Type B pancreatic cell (in vitro differentiated cells): ENCODE results near the gene LDLRAD4. TPM values are rescaled to one million over a fixed set of nuclear protein-coding genes. Genes with fewer than 3 reads are reported as not detected.

Experiments
- DNase-seq: peaks from one replicate; pipeline ENCODE4 v3.0.0; 2021; ENCODE audit warnings: mixed read lengths; ENCODE audit not compliant: unreplicated experiment; ENCODE audit errors: extremely low spot score
- H3K27ac Mint-ChIP-seq: 2 replicates; pipeline ENCODE4 v1.8.0; 2021; ENCODE audit warnings: mild to moderate bottlenecking, mixed read lengths
- H3K27me3 Mint-ChIP-seq: 2 replicates; pipeline ENCODE4 v1.8.0; 2021; ENCODE audit warnings: mixed read lengths
- H3K36me3 Mint-ChIP-seq: 2 replicates; pipeline ENCODE4 v1.8.0; 2021; ENCODE audit warnings: mixed read lengths
- H3K4me1 Mint-ChIP-seq: one replicate; pipeline ENCODE4 v1.8.0; 2021; ENCODE audit warnings: mixed read lengths; ENCODE audit not compliant: unreplicated experiment
- H3K4me3 Mint-ChIP-seq: 2 replicates; pipeline ENCODE4 v1.8.0; 2021; ENCODE audit warnings: mild to moderate bottlenecking, mixed read lengths
- H3K9me3 Mint-ChIP-seq: 2 replicates; pipeline ENCODE4 v1.8.0; 2021; ENCODE audit warnings: mixed read lengths
- CTCF ChIP-seq: fragments of 200-600 bp; sonication (generic); conservative IDR thresholded peaks from 2 replicates; pipeline ENCODE4 v1.5.0; 2021; ENCODE audit warnings: antibody characterized with exemption, mild to moderate bottlenecking
- total RNA-seq: library from RNA; stranded (reverse); gene quantifications from 2 replicates; pipeline ENCODE4 v1.2.1, GENCODE V29; 2021; ENCODE audit warnings: low replicate concordance

LDLRAD4 gene
- total RNA-seq, 1 donor from 2014 or later = 2.4 TPM

- peaks cover 15% of the 10 kb centered on the region for H3K27me3 Mint-ChIP-seq
- no peak overlapping the region for H3K27ac Mint-ChIP-seq
- no peak for TF ChIP-seq CTCF
- no peak for DNase-seq
- H3K36me3 Mint-ChIP-seq = no peaks in the 10 kb centered on the region
- H3K4me3 Mint-ChIP-seq = no peak overlapping the region
- H3K9me3 Mint-ChIP-seq = no peaks in the 10 kb centered on the region
- H3K4me1 Mint-ChIP-seq = no peaks in the 10 kb centered on the region
Measured at GRCh38 chr18:13618760-13619438, 400.3 kb downstream of the LDLRAD4 start.

- H3K4me3 Mint-ChIP-seq = no peak overlapping the region
- H3K27me3 Mint-ChIP-seq = peaks cover 14% of the 10 kb centered on the region
- DNase-seq = no peak
- no peaks in the 10 kb centered on the region for H3K4me1 Mint-ChIP-seq
- no peak for TF ChIP-seq CTCF
- no peaks in the 10 kb centered on the region for H3K9me3 Mint-ChIP-seq
- no peak overlapping the region for H3K27ac Mint-ChIP-seq
- H3K36me3 Mint-ChIP-seq = no peaks in the 10 kb centered on the region
Measured at GRCh38 chr18:13619505-13620205, 401.1 kb downstream of the LDLRAD4 start.

GRCh38 chr18:13620206-13620672 is 401.7 kb downstream of the LDLRAD4 start:
- no peaks in the 10 kb centered on the region for H3K36me3 Mint-ChIP-seq

GRCh38 chr18:13620818-13621445 is 402.4 kb downstream of the LDLRAD4 start:
- no peaks in the 10 kb centered on the region for H3K4me1 Mint-ChIP-seq
- peaks cover 10% of the 10 kb centered on the region for H3K27me3 Mint-ChIP-seq
- no peak for TF ChIP-seq CTCF

More at GRCh38 chr18:13620206-13620672, 401.7 kb downstream of the LDLRAD4 start:
- no peaks in the 10 kb centered on the region for H3K4me1 Mint-ChIP-seq
- no peak overlapping the region for H3K4me3 Mint-ChIP-seq
- H3K27me3 Mint-ChIP-seq = peaks cover 12% of the 10 kb centered on the region
- no peaks in the 10 kb centered on the region for H3K9me3 Mint-ChIP-seq
- H3K27ac Mint-ChIP-seq = no peak overlapping the region
- TF ChIP-seq CTCF = no peak
- no peak for DNase-seq

GRCh38 chr18:13621446-13621849 is 402.9 kb downstream of the LDLRAD4 start:
- Mint-ChIP-seq H3K27me3 (peaks cover 15% of the 10 kb centered on the region), H3K4me3 (no peak overlapping the region), H3K36me3 (no peaks in the 10 kb centered on the region), H3K27ac (no peak overlapping the region), H3K9me3 (no peaks in the 10 kb centered on the region), H3K4me1 (no peaks in the 10 kb centered on the region)
- TF ChIP-seq CTCF = no peak
- no peak for DNase-seq

More at GRCh38 chr18:13620818-13621445, 402.4 kb downstream of the LDLRAD4 start:
- no peaks in the 10 kb centered on the region for H3K9me3 Mint-ChIP-seq
- DNase-seq = no peak
- no peak overlapping the region for H3K4me3 Mint-ChIP-seq
- no peak overlapping the region for H3K27ac Mint-ChIP-seq
- H3K36me3 Mint-ChIP-seq = no peaks in the 10 kb centered on the region
